Measurements from ENCODE around the gene ACVR2A.

GRCh38 chr2:147934881-147935620 is 90.2 kb downstream of the ACVR2A start:
- TF ChIP-seq BCLAF1 (IDR thresholded peaks at IDR 0.05; ENCODE audit: borderline replicate concordance in 1 of 2, control insufficient read depth in 1 of 2, low read depth in 2 of 2, low read length in 1 of 2) (no peak), PHB2 (IDR thresholded peaks at IDR 0.05; ENCODE audit: low read depth) (no peak), POLR2A (conservative IDR thresholded peaks at IDR 0.05) (no peak), CEBPZ (IDR thresholded peaks at IDR 0.05; ENCODE audit: borderline replicate concordance, low read depth, low read length) (no peak), JUND (IDR thresholded peaks at IDR 0.05; ENCODE audit: borderline replicate concordance, low read depth, low read length) (no peak), JUND (tag; IDR thresholded peaks at IDR 0.05; ENCODE audit: borderline replicate concordance, low read depth, low read length) (no peak), RCOR1 (IDR thresholded peaks at IDR 0.05; ENCODE audit: borderline replicate concordance in 1 of 2, low read depth in 2 of 2, low read length in 2 of 2) (no peak), FOXM1 (IDR thresholded peaks at IDR 0.05; ENCODE audit: low read depth) (no peak), FOXM1 (CRISPR knock-in tag; IDR thresholded peaks at IDR 0.05; ENCODE audit: low read depth) (no peak), BRD9 (IDR thresholded peaks at IDR 0.05; ENCODE audit: low read depth, partially characterized antibody) (no peak), CTCF (IDR thresholded peaks at IDR 0.05 in 2 of 3, conservative IDR thresholded peaks at IDR 0.05 in 1 of 3; ENCODE audit: insufficient read depth in 2 of 3, low read depth in 1 of 3, low read length in 3 of 3) (no peak), ZNF639 (CRISPR knock-in tag; conservative IDR thresholded peaks at IDR 0.05 in 1 of 2, IDR thresholded peaks at IDR 0.05 in 1 of 2) (no peak)
